Breast epithelium (tissue), 4 donors: ENCODE results near the gene CRYZL1. TPM values are rescaled to one million over a fixed set of nuclear protein-coding genes. Genes with fewer than 3 reads are reported as not detected.
A peak's percentile ranks its signal among the peaks of the same experiment; 100 is the strongest.
"Not testable (repeated sequence)": the region's sequence is repeated elsewhere in the genome, so short reads cannot be mapped to it uniquely, and the experiment has no call there.

ENCODE experiments used
- DNase-seq, 2 donors: peaks; one replicate each; pipeline ENCODE4 v3.0.0-alpha.2; 2019; ENCODE audit warnings: low spot score in 2 of 2
- H3K27ac ChIP-seq, 2 donors: fragments of 200-600 bp; sonication (generic) in 1 of 2; one replicate each; pipeline ENCODE4 v1.5.1; 2016 to 2019; ENCODE audit warnings: mild to moderate bottlenecking in 1 of 2
- H3K27me3 ChIP-seq, 2 donors: fragments of 200-600 bp; sonication (generic) in 1 of 2; one replicate each; pipeline versions ENCODE4 v1.5.1 to v1.6.0; 2017 to 2019; ENCODE audit warnings: control low read depth in 1 of 2, mild to moderate bottlenecking in 1 of 2
- H3K36me3 ChIP-seq: fragments of 200-600 bp; one replicate; pipeline ENCODE4 v1.5.1; 2019
- H3K4me1 ChIP-seq, 2 donors: fragments of 200-600 bp; sonication (generic); one replicate each; pipeline ENCODE4 v1.5.1; 2016 to 2019; ENCODE audit warnings: control low read depth in 1 of 2
- H3K4me3 ChIP-seq, 3 donors: fragments of 200-600 bp; sonication (generic); 1 replicate in 2 of 3; 2 replicates in 1 of 3; pipeline ENCODE4 v1.5.1; 2016 to 2019; ENCODE audit warnings: mild to moderate bottlenecking in 3 of 3, moderate library complexity in 2 of 3
- H3K9me3 ChIP-seq, 2 donors: fragments of 200-600 bp; sonication (generic) in 1 of 2; one replicate each; pipeline ENCODE4 v1.5.1; 2016 to 2019; ENCODE audit warnings: control low read depth in 1 of 2
- CTCF ChIP-seq, 3 donors: fragments of 450-650 bp; IDR thresholded peaks; one replicate each; pipeline ENCODE4 v1.5.1; 2016 to 2017; ENCODE audit warnings: antibody characterized with exemption in 3 of 3, mild to moderate bottlenecking in 3 of 3, moderate library complexity in 3 of 3
- POLR2A ChIP-seq: fragments of 450-650 bp; IDR thresholded peaks from one replicate; pipeline ENCODE4 v1.6.1; 2016; ENCODE audit warnings: antibody characterized with exemption, mild to moderate bottlenecking, moderate library complexity
- POLR2AphosphoS5 ChIP-seq, 3 donors: sonication (generic); formaldehyde crosslinking; IDR thresholded peaks; one replicate each; pipeline ENCODE4 v1.6.1; 2017; ENCODE audit warnings: antibody characterized with exemption in 3 of 3
- intact Hi-C: fragments of 100-400 bp; cut with DNase I; formaldehyde crosslinking; loops from one replicate; pipeline ENCODE4 v1.15.1; 2023; ENCODE audit warnings: low total_unique reads
- total RNA-seq, 3 donors: library from RNA; depleted of rRNA; stranded (reverse); fragments of >200 nt; gene quantifications; one replicate each; pipeline ENCODE4 v1.1.0, GENCODE V29; 2016

Gene CRYZL1
- total RNA-seq, 3 donors from 2014 or later = 24.9 to 49.4 (median 47.6) TPM

DNA sequence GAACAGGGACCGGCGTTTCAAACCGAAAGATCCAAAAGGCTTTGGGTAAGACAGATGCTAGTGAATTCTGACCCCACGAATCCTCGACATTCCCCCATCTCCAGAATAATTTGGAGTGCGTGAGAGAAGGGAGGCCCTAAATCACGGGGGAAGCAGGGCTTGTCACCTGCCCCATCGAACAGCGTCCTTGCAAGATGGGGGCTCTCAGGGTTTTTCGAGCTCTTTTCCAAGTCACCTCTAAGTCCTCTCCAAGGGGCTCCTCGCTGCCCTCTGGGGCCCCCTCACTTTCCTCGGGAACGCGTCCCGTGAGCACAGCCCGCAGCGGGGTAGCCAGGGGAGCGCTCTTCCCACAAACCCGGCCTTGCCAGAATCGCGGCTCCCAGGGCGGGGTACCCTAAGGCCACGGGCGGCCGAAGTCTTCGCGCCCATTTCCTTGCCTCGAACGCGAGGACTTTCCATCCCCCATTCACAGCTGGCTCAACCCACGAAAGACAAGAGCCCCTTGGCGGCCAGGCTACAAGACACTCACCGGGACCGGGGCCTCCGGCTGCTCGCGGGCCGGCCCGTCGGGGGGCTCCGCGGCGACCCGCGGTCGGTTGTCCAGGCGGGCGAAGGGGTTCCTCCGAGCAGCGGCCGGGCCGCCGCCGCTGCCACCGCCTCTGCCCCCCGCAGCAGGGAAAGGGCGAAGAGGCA, 53.6 kb downstream of the CRYZL1 start:
- H3K4me3 ChIP-seq = peak overlapping the region; percentile 74 to 88 (median 85)
- peak overlapping the region; percentile 87 to 92 for H3K27ac ChIP-seq
- intact Hi-C loops = no loop called here
- peaks cover 0 to 3% of the 10 kb centered on the region in 2 donors for H3K4me1 ChIP-seq
- DNase-seq = no peak
- no peaks in the 10 kb centered on the region for H3K27me3 ChIP-seq
- H3K9me3 ChIP-seq = no peaks in the 10 kb centered on the region
- no peak for TF ChIP-seq POLR2AphosphoS5 (IDR thresholded peaks at IDR 0.05)
- no peaks in the 10 kb centered on the region for H3K36me3 ChIP-seq

DNA sequence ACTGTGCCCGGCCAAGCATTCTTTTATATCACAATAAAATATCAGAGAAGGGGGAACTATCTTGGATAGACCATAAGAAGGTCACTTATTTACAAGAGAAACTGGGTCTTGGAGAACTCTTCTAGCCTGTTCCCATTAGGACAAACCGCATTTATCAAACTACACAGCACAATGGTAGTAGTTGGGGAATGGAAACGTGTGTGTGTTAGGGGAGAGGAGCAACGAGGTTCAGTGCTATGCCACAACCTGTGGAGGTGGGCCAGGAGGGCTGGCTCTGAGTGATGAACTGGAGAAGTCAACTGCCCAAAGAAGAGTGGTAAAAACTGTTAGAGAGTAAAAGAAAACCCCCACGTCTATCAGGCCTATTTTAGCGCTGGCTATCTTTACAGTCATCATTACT, 54.6 kb downstream of the CRYZL1 start:
- intact Hi-C loops = no loop called here
- no peak overlapping the region for H3K4me3 ChIP-seq
- H3K27ac ChIP-seq = no peak overlapping the region
- H3K27me3 ChIP-seq = no peaks in the 10 kb centered on the region
- H3K36me3 ChIP-seq = no peaks in the 10 kb centered on the region
- H3K4me1 ChIP-seq = peaks cover 0 to 3% of the 10 kb centered on the region in 2 donors
- no peaks in the 10 kb centered on the region for H3K9me3 ChIP-seq
- TF ChIP-seq POLR2AphosphoS5 (IDR thresholded peaks at IDR 0.05) = no peak
- TF ChIP-seq CTCF (IDR thresholded peaks at IDR 0.05) = no peak
- no peak for TF ChIP-seq POLR2A
- no peak for DNase-seq

DNA sequence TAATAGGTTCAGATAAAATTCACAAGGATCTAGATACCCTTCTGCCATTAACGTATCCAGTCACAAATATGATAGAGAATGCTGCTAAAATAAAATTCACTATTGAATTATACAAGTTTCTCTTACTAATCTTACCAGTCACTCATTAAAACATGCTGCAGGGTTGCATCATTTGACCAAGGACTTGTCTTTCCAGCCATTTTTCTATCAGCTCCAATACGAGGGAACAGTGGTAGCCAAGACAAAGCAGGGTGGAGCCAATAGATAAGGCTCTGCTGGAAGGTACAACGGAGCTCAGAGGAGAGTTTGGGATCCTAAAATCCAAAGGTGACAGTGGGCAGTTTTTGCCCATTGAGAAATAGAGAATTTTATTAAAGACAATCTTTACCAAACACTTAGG, 57.1 kb downstream of the CRYZL1 start:
- TF ChIP-seq CTCF (IDR thresholded peaks at IDR 0.05) (no peak), POLR2A (no peak), POLR2AphosphoS5 (IDR thresholded peaks at IDR 0.05) (no peak)

DNA sequence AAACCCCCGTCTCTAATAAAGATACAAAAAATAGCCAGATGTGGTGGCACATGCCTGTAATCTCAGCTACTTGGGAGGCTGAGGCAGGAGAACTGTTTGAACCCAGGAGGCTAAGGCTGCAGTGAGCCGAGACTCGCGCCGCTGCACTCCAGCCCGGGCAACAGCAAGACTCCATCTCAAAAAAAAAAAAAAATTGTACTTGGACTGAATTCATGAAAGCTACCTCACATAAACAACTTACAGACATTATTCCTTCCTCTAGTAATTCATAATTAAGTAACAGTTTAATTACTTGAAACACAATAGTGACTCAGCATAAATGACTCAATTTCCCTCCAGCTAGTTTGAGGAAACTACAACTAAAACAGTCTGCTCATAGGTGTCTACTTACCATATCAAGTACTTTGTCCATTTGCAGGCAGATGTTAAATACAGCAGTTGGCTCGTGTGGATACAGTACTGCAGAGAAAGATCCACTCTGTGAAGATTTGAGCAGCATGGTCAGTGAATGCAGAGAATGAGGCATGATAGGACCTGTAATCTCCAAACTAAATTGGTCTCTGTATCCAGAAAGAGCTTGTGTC, 62.5 kb downstream of the CRYZL1 start:
- TF ChIP-seq POLR2AphosphoS5 (IDR thresholded peaks at IDR 0.05) (no peak), CTCF (IDR thresholded peaks at IDR 0.05) (no peak), POLR2A (no peak)
- peak overlapping the region in 1 of 2 donors; percentile 36 for H3K27ac ChIP-seq
- intact Hi-C loops = no loop called here
- H3K4me3 ChIP-seq = no peak overlapping the region
- H3K36me3 ChIP-seq = no peaks in the 10 kb centered on the region
- H3K27me3 ChIP-seq = no peaks in the 10 kb centered on the region
- no peaks in the 10 kb centered on the region for H3K9me3 ChIP-seq
- DNase-seq = no peak
- H3K4me1 ChIP-seq = no peaks in the 10 kb centered on the region

More for the DNA sequence above, 57.1 kb downstream of the CRYZL1 start:
- Histone ChIP-seq H3K4me1 (peaks cover 0 to 3% of the 10 kb centered on the region in 2 donors), H3K9me3 (no peaks in the 10 kb centered on the region), H3K4me3 (no peak overlapping the region), H3K36me3 (no peaks in the 10 kb centered on the region), H3K27me3 (no peaks in the 10 kb centered on the region), H3K27ac (no peak overlapping the region)
- DNase-seq = no peak
- intact Hi-C loops = no loop called here

GRCh38 chr21:33578214-33578613, 63.3 kb downstream of the CRYZL1 start:
- no peak for DNase-seq
- TF ChIP-seq POLR2A = no peak
- no peak for TF ChIP-seq CTCF (IDR thresholded peaks at IDR 0.05)
- no peak for TF ChIP-seq POLR2AphosphoS5 (IDR thresholded peaks at IDR 0.05)
- no peaks in the 10 kb centered on the region for H3K36me3 ChIP-seq
- H3K9me3 ChIP-seq = no peaks in the 10 kb centered on the region
- H3K4me3 ChIP-seq = no peak overlapping the region
- H3K27me3 ChIP-seq = no peaks in the 10 kb centered on the region
- intact Hi-C loops = no loop called here
- H3K27ac ChIP-seq = no peak overlapping the region
- no peaks in the 10 kb centered on the region for H3K4me1 ChIP-seq

GRCh38 chr21:33576741-33577141, 64.8 kb downstream of the CRYZL1 start:
- H3K36me3 ChIP-seq, H3K9me3 ChIP-seq, H3K27ac ChIP-seq, intact Hi-C loops, H3K4me1 ChIP-seq, DNase-seq, H3K4me3 ChIP-seq, H3K27me3 ChIP-seq: not testable (repeated sequence)
